Activated CD4-positive, CD25-positive, alpha-beta regulatory T cell treated with anti-CD3 and anti-CD28 coated beads, Interleukin-2, amount 50 U/mL, for 16 hours (primary cell): ENCODE data around the gene KLF11.
"Not testable (repeated sequence)": the region's sequence is repeated elsewhere in the genome, so short reads cannot be mapped to it uniquely, and the experiment has no call there.

Experiments
- DNase-seq: peaks from one replicate; pipeline ENCODE4 v3.0.0-alpha.2; 2020; ENCODE audit warnings: low read depth, low spot score

Gene KLF11

GRCh38 chr2:10022966-10023662 is 20.2 kb upstream of the KLF11 start:
- DNase-seq = no peak

- no peak for DNase-seq
Measured at GRCh38 chr2:10026940-10027569, 16.3 kb upstream of the KLF11 start.

GRCh38 chr2:10027660-10028330 is 15.6 kb upstream of the KLF11 start:
- no peak for DNase-seq

GRCh38 chr2:10028407-10028987 is 14.9 kb upstream of the KLF11 start:
- DNase-seq = no peak

- no peak for DNase-seq
Measured at GRCh38 chr2:10028988-10029874, 14.1 kb upstream of the KLF11 start.

GRCh38 chr2:10029875-10030223 is 13.5 kb upstream of the KLF11 start:
- DNase-seq = no peak

GRCh38 chr2:10030311-10030736 is 13.0 kb upstream of the KLF11 start:
- no peak for DNase-seq

GRCh38 chr2:10030798-10031197 is 12.6 kb upstream of the KLF11 start:
- not testable (repeated sequence) for DNase-seq

- no peak for DNase-seq
Measured at GRCh38 chr2:10031886-10032745, 11.2 kb upstream of the KLF11 start.

- DNase-seq = no peak
Measured at GRCh38 chr2:10032746-10033105, 10.6 kb upstream of the KLF11 start.

- DNase-seq = no peak
Measured at GRCh38 chr2:10033251-10034006, 9.9 kb upstream of the KLF11 start.

- DNase-seq = no peak
Measured at GRCh38 chr2:10034333-10035052, 8.9 kb upstream of the KLF11 start.

- no peak for DNase-seq
Measured at GRCh38 chr2:10035053-10035422, 8.3 kb upstream of the KLF11 start.

GRCh38 chr2:10035633-10036032 is 7.7 kb upstream of the KLF11 start:
- DNase-seq = no peak

- no peak for DNase-seq
Measured at GRCh38 chr2:10036095-10036884, 7.1 kb upstream of the KLF11 start.

GRCh38 chr2:10038123-10038522 is 5.2 kb upstream of the KLF11 start:
- DNase-seq = no peak

- no peak for DNase-seq
Measured at GRCh38 chr2:10038716-10039115, 4.6 kb upstream of the KLF11 start.

GRCh38 chr2:10039658-10040410 is 3.5 kb upstream of the KLF11 start:
- DNase-seq = no peak
